GM10266 (cell line): ENCODE measurements around the gene SLC27A3.

Experiments used
- DNase-seq: peaks from one replicate; pipeline ENCODE4 v3.0.0; 2012; ENCODE audit errors: extremely low spot score
- CTCF ChIP-seq: IDR thresholded peaks from 2 replicates; pipeline ENCODE4 v1.5.1; 2012; ENCODE audit warnings: mild to moderate bottlenecking, low read depth; ENCODE audit not compliant: control insufficient read depth, insufficient read depth; ENCODE audit errors: missing control alignments

The SLC27A3 gene

GRCh38 chr1:153735090-153735420 lies 40.2 kb upstream of the SLC27A3 start:
- TF ChIP-seq CTCF, result no peak
- DNase-seq, result no peak

- DNase-seq, result no peak
- no peak for TF ChIP-seq CTCF
Observed at GRCh38 chr1:153741986-153742385, 33.2 kb upstream of the SLC27A3 start.

GRCh38 chr1:153742411-153743142 lies 32.6 kb upstream of the SLC27A3 start:
- TF ChIP-seq CTCF, result no peak
- peak; percentile 33 for DNase-seq

- no peak for TF ChIP-seq CTCF
- DNase-seq, result no peak
Observed at GRCh38 chr1:153745417-153745816, 29.8 kb upstream of the SLC27A3 start.

GRCh38 chr1:153746174-153746573 lies 29.0 kb upstream of the SLC27A3 start:
- no peak for TF ChIP-seq CTCF
- no peak for DNase-seq

- DNase-seq, result no peak
- no peak for TF ChIP-seq CTCF
Observed at GRCh38 chr1:153748903-153749302, 26.3 kb upstream of the SLC27A3 start.

- peak; percentile 80 for DNase-seq
- TF ChIP-seq CTCF, result peak; percentile 98
Observed at GRCh38 chr1:153749408-153750005, 25.7 kb upstream of the SLC27A3 start.
